Measurements from ENCODE around the gene ASB4.
"Not testable (repeated sequence)": the region's sequence is repeated elsewhere in the genome, so short reads cannot be mapped to it uniquely, and the experiment has no call there.

The ASB4 gene

GRCh38 chr7:95527033-95527775, 41.5 kb downstream of the ASB4 start:
- DNase-seq (ENCODE audit: low spot score), result peak; percentile 56

DNA sequence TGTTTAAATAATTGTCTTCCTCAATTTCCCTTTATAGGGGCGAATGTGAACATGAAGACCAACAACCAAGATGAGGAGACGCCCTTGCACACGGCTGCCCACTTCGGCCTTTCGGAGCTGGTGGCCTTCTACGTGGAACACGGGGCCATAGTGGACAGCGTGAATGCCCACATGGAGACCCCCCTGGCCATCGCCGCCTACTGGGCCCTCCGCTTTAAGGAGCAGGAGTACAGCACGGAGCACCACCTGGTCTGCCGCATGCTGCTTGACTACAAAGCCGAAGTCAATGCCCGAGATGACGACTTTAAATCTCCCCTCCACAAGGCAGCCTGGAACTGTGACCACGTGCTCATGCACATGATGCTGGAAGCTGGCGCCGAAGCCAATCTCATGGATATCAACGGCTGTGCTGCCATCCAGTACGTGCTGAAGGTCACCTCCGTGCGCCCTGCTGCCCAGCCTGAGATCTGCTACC, 42.1 kb downstream of the ASB4 start:
- DNase-seq (ENCODE audit: low spot score), result no peak

DNA sequence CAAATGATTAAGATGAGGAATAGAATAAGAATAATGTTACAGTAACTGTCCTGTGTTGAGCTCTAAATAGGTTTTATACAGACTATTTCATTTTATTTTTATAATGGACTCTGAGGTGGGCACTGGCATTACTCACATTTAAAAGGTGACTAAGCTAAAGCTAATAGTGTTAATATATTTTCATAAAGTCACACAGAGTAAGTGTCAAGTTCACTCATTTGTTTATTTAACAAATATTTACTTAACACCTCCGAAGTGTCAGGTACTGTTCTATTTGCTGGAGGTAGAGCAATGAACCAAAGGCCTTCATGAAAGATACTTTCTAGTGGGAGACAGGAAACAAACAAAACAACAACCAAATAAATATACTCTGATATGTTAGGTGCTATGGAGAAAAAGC, 44.0 kb downstream of the ASB4 start:
- DNase-seq (ENCODE audit: low spot score), result no peak

DNA sequence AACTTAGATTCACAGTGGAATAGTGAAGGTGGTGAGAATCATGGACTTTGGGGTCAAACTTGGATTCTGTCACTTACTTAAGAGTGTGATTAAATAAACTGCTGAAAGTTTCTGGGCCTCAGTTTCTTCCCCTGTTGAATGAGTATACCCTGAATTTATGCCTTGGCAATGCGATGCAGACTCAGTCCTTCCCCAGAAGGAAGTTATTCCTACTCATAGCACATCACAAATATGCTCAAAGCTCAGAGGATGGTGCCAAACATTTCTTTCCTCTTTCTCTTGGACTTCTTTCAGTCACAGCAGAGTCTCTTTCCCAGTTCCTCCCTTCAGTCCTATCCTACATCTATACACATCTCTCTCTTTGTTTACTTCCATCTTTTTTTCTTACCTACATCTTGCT, 45.1 kb downstream of the ASB4 start:
- no peak for DNase-seq (ENCODE audit: low spot score)

GRCh38 chr7:95531605-95532219, 46.0 kb downstream of the ASB4 start:
- DNase-seq (ENCODE audit: low spot score), result peak; percentile 10

- DNase-seq (ENCODE audit: low spot score), result no peak
These were observed 49.1 kb downstream of the ASB4 start for GRCh38 chr7:95534796-95535195.

DNA sequence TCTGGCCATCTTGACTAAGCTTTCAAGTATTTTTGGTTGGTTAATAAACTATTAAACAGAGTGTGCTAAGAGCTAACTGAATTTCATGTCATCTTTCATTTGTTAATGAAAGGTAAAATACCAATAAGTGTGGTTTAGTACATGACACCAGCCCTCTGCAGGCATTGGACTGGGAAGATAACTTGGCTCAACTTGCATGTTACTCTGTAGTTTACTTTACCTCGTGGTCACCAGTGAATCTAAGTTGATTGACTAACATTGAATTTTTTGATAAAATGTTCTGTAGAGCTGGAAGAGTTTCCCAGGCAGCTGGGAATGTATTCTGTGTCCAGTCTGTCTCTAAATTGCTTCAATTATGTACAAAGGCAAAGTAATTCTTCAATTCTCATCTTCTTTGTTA, 49.9 kb downstream of the ASB4 start:
- peak; percentile 17 for DNase-seq (ENCODE audit: low spot score)

- DNase-seq (ENCODE audit: low spot score), result no peak
These were observed 51.0 kb downstream of the ASB4 start for GRCh38 chr7:95536656-95537311.

- DNase-seq (ENCODE audit: low spot score), result no peak
These were observed 51.7 kb downstream of the ASB4 start for GRCh38 chr7:95537468-95537867.

DNA sequence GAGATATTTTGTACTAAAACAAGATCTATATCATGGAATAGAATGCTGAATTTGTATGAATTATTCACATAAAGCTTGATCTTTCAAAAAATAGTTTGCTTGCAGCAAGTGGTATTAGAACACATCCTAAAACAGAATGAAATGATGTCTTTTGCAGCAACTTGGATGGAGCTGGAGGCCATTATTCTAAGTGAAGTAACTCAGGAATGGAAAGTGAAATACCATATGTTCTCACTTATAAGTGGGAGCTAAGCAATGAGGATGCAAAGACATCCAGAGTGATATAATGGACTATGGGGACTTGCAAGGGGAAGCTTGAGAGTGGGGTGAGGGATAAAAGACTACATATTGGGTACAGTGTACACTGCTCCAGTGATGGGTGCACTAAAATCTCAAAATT, 53.7 kb downstream of the ASB4 start:
- no peak for DNase-seq (ENCODE audit: low spot score)

DNA sequence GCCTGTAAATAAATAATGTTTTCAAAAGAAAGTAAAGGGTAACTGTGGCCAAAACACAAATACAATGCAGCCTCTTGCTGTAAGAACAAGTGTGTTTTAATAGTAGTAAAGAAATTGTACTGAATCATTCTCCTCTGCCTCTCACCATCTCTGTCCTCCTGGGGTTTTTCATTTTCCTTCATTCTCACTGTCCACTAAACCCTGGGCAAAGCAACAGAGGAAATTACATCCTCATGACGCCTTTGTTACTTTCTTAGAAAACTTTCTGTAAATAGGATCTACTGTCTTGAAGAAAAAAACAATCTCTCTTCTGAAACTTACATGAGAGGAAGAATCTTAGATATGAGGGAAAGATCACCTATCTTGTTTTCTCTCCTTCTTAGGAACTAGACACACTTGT, 54.6 kb downstream of the ASB4 start:
- no peak for DNase-seq (ENCODE audit: low spot score)

DNA sequence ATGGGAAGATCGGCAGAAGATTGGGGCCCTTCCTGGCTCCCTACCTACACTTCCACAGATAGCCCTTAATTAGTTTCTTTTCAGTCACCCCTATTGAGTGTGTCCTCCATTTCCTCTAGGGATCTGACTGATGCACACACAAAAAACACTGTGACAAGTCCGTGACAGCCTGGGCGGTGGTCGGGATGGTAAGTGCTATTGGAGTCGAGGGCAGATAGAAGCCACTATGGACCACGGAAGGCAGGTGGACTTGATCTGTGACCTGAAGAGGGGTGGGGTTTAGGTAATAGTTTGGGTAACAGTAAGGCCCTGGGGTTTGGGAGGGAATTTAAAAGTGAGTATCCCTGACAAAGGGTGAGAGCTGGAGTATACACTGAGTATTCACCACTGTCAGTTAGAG, 57.6 kb downstream of the ASB4 start:
- DNase-seq (ENCODE audit: low spot score), result no peak

GRCh38 chr7:95544171-95544570, 58.4 kb downstream of the ASB4 start:
- DNase-seq (ENCODE audit: low spot score), result no peak

DNA sequence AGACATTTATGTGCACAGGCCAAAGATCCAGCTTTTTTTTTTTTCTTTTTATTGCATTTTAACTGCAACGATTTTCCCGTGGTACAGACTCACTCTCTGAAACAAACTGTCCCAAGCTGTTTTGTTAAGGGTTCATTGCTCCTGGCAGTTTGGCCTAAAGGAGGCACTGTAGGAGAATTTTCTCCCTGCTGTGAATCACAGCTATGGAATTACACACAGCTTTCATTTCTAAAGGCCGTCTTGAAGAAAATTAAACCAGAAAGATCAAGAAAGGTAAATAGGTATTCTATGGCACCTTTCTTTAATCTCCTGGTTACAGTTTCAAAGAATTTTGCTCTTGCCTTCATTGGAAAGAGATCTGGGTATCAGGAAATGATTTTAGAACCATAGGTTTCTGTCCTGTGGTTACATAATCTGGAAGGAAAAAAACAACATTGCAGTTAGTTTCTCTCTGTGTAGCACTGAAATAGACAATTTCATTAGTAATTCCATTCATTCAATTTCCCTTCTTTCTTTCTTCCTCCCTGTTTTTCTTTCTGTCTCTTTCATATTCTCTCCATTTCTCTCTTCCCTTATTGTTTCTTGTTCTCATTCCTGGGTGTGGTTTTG, 59.4 kb downstream of the ASB4 start:
- peak; percentile 77 for DNase-seq (ENCODE audit: low spot score)

- DNase-seq (ENCODE audit: low spot score), result no peak
These were observed 59.9 kb downstream of the ASB4 start for GRCh38 chr7:95545673-95546072.

- DNase-seq (ENCODE audit: low spot score), result no peak
These were observed 60.9 kb downstream of the ASB4 start for GRCh38 chr7:95546647-95547046.

DNA sequence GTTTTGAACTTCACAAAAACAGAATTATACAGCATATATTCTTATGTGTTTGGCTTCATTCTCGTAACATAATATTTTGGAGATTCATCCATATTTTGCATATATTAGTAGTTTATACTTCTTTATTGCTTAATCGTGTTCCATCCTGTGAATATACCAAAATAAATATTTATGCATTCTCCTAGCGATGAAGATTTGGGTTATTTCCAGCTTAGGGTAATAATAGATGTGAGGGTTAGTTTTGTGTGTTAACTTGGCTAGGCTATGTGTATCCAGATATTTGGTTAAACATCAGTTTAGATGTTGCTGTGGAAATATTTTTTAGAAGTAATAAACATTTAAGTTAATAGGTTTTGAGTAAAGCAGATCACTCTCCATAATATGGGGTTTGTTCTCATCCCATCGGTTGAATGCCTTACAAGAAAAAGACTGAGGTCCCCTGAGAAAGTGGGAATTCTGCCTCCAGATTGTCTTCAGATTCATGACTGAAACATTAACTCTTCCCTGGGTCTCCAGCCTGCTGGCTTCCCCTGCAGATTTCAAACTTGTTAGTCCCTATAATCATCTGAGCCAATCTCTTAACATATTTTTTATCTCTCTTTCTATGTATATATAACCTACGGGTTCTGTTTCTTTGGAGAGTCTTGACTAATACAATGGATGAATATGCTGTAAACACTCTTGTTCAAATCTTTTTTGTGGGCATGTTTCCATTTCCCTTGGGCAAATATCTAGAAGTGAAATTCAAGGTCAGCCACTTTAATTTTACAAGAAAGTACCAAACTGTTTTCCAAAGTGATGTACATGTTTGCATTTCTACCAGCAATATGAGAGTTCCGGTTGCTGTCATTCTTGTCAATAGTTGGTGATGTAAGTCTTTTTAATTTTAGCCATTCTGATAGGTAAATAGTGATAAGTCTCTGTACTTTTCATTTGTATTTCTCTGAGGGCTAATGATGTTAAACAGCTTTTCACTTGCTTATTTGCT, 61.9 kb downstream of the ASB4 start:
- no peak for DNase-seq (ENCODE audit: low spot score)

DNA sequence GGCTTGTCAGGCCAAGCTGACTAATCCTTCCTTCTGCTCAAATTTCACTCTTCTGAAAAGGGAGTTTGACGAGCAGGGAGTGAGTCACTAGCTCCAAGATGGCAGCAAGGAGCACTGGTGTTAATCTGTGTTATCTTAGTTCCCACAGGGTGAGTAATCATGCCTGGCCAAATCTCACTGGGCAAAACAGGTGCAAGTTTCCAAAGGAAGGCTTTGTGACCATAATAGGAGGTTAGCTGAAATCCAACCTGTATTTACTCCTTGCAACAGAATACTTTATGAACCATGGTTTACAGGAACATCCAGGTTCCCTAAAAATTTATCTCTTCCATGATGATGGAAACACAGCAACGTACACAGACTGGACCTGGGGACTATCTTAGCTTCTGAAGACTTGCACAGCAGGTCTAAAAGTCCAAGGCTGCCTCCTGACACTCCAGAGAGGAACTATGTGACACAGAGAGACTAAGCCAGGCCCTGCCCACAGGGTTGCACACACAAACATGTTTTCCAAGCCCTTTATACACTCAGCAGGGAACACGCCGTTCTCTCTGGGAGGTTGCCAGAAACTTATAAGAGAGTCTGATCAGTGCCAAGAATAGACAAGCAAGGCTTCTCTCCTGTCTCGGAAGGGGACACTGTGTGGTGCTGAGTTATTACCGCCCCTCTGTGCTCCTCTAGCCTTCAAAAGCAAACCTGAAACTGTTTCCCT, 64.2 kb downstream of the ASB4 start:
- DNase-seq (ENCODE audit: low spot score), result peak; percentile 90

DNA sequence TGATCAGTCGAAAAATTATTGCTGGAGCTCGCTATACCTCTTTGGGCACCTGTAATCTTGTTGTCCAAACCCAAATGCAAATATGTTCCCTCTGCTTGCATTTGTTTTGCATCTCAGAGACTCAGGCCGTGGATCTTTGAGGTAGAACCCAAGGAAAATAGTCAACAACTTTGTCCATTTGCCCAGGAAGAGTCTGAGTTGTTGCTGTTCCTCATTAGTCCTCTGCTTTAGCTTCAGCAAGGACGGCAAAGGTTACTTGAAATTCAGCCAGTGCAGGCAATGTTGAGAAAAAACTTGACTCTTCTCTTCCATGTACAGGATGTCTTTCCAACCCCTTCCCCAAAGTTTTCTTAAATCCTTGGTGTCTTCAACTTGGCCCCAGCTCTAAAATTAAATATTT, 64.8 kb downstream of the ASB4 start:
- no peak for DNase-seq (ENCODE audit: low spot score)

DNA sequence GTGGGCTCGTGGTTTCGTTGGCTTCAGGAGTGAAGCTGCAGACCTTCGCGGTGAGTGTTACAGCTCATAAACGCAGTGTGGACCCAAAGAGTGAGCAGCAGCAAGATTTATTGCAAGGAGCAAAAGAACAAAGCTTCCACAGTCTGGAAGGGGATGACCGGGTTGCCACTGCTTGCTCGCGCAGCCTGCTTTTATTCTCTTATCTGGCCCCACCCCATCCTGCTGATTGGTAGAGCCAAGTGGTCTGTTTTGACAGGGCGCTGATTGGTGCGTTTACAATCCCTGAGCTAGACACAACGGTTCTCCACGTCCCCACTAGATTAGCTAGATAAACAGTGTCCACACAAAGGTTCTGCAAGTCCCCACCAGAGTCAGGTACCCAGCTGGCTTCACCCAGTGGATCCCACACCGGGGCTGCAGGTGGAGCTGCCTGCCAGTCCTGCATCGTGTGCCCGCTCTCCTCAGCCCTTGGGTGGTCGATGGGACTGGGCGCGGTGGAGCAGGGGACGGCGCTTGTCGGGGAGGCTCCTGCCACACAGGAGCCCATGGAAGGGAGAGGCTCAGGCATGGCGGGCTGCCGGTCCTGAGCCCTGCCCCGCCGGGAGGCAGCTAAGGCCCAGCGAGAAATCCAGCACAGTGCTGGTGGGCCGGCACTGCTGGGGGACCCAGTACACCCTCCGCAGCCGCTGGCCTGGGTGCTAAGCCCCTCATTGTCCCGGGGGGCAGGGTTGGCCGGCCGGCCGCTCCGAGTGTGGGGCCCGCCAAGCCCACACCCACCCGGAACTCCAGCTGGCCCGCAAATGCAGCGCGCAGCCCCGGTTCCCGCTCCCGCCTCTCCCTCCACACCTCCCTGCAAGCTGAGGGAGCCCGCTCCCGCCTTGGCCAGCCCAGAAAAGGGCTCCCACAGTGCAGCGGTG, 66.5 kb downstream of the ASB4 start:
- DNase-seq (ENCODE audit: low spot score), result not testable (repeated sequence)
